ENCODE measurements around the gene P2RX4.

P2RX4 gene

GRCh38 chr12:121186826-121187225 lies 23.1 kb upstream of the P2RX4 start:
- TF ChIP-seq CTCF (IDR thresholded peaks at IDR 0.05; ENCODE audit: low read length) (no peak), EZH2phosphoT487 (IDR thresholded peaks at IDR 0.05; ENCODE audit: low read length) (no peak), EZH2 (optimal IDR thresholded peaks at IDR 0.05; ENCODE audit: low read depth, low read length) (no peak)
- Histone ChIP-seq H3F3A (ENCODE audit: insufficient read depth, low read length) (no peaks in the 10 kb centered on the region), H3K27ac (ENCODE audit: low read length) (no peak overlapping the region), H3K9me3 (replicated peaks; ENCODE audit: insufficient read depth, low read length) (no peaks in the 10 kb centered on the region), H3K9me2 (replicated peaks; ENCODE audit: insufficient read depth, low read length) (no peaks in the 10 kb centered on the region), H3K79me2 (ENCODE audit: low read length) (no peaks in the 10 kb centered on the region), H3K27me3 (replicated peaks; ENCODE audit: insufficient read depth, low read length) (no peaks in the 10 kb centered on the region), H3K36me3 (replicated peaks; ENCODE audit: insufficient read depth, low read length) (no peaks in the 10 kb centered on the region), H3K4me3 (ENCODE audit: low read length) (no peak overlapping the region), H4K20me1 (ENCODE audit: insufficient read depth, low read length) (no peaks in the 10 kb centered on the region), H3K9ac (ENCODE audit: low read length) (no peak overlapping the region), H3K4me2 (ENCODE audit: low read depth, low read length) (no peak overlapping the region), H2AFZ (ENCODE audit: low read length) (no peak overlapping the region), H3K4me1 (ENCODE audit: low read length) (no peaks in the 10 kb centered on the region)
- no peak for DNase-seq

GRCh38 chr12:121187501-121187900 lies 22.4 kb upstream of the P2RX4 start:
- Histone ChIP-seq H3K4me1 (ENCODE audit: low read length) (no peaks in the 10 kb centered on the region), H3K27ac (ENCODE audit: low read length) (no peak overlapping the region), H3K4me2 (ENCODE audit: low read depth, low read length) (no peak overlapping the region), H3K36me3 (replicated peaks; ENCODE audit: insufficient read depth, low read length) (no peaks in the 10 kb centered on the region), H3K9me3 (replicated peaks; ENCODE audit: insufficient read depth, low read length) (no peaks in the 10 kb centered on the region), H3K9me2 (replicated peaks; ENCODE audit: insufficient read depth, low read length) (no peaks in the 10 kb centered on the region), H3K9ac (ENCODE audit: low read length) (no peak overlapping the region), H4K20me1 (ENCODE audit: insufficient read depth, low read length) (no peaks in the 10 kb centered on the region), H3K27me3 (replicated peaks; ENCODE audit: insufficient read depth, low read length) (no peaks in the 10 kb centered on the region), H2AFZ (ENCODE audit: low read length) (no peak overlapping the region), H3K79me2 (ENCODE audit: low read length) (no peaks in the 10 kb centered on the region), H3F3A (ENCODE audit: insufficient read depth, low read length) (no peaks in the 10 kb centered on the region), H3K4me3 (ENCODE audit: low read length) (no peak overlapping the region)
- DNase-seq: no peak
- TF ChIP-seq EZH2phosphoT487 (IDR thresholded peaks at IDR 0.05; ENCODE audit: low read length) (no peak), CTCF (IDR thresholded peaks at IDR 0.05; ENCODE audit: low read length) (no peak), EZH2 (optimal IDR thresholded peaks at IDR 0.05; ENCODE audit: low read depth, low read length) (no peak)

GRCh38 chr12:121188227-121188626 lies 21.7 kb upstream of the P2RX4 start:
- Histone ChIP-seq H3K79me2 (ENCODE audit: low read length) (no peaks in the 10 kb centered on the region), H3K4me3 (ENCODE audit: low read length) (no peak overlapping the region), H3K4me1 (ENCODE audit: low read length) (no peaks in the 10 kb centered on the region), H3K4me2 (ENCODE audit: low read depth, low read length) (no peak overlapping the region), H3K9me2 (replicated peaks; ENCODE audit: insufficient read depth, low read length) (no peaks in the 10 kb centered on the region), H3K27me3 (replicated peaks; ENCODE audit: insufficient read depth, low read length) (no peaks in the 10 kb centered on the region), H3K27ac (ENCODE audit: low read length) (no peak overlapping the region), H3K9ac (ENCODE audit: low read length) (no peak overlapping the region), H2AFZ (ENCODE audit: low read length) (no peak overlapping the region), H3K36me3 (replicated peaks; ENCODE audit: insufficient read depth, low read length) (no peaks in the 10 kb centered on the region), H3F3A (ENCODE audit: insufficient read depth, low read length) (no peaks in the 10 kb centered on the region), H3K9me3 (replicated peaks; ENCODE audit: insufficient read depth, low read length) (no peaks in the 10 kb centered on the region), H4K20me1 (ENCODE audit: insufficient read depth, low read length) (no peaks in the 10 kb centered on the region)
- TF ChIP-seq CTCF (IDR thresholded peaks at IDR 0.05; ENCODE audit: low read length) (no peak), EZH2phosphoT487 (IDR thresholded peaks at IDR 0.05; ENCODE audit: low read length) (no peak), EZH2 (optimal IDR thresholded peaks at IDR 0.05; ENCODE audit: low read depth, low read length) (no peak)
- no peak for DNase-seq
